ENCODE results near the gene FAM210A.

The FAM210A gene

DNA sequence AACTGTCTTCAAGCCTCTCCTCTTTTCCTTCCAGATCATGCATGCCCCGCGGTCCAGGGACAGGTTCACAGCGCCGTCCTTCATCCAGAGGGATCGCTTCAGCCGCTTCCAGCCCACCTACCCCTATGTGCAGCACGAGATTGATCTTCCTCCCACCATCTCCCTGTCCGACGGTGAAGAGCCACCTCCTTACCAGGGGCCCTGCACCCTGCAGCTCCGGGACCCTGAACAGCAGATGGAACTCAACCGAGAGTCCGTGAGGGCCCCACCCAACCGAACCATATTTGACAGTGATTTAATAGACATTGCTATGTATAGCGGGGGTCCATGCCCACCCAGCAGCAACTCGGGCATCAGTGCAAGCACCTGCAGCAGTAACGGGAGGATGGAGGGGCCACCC lies 81.3 kb downstream of the FAM210A start:
- DNase-seq (ENCODE audit: low spot score), result no peak

- no peak for DNase-seq (ENCODE audit: low spot score)
Observed at GRCh38 chr18:13643261-13643751, 83.1 kb downstream of the FAM210A start.

DNA sequence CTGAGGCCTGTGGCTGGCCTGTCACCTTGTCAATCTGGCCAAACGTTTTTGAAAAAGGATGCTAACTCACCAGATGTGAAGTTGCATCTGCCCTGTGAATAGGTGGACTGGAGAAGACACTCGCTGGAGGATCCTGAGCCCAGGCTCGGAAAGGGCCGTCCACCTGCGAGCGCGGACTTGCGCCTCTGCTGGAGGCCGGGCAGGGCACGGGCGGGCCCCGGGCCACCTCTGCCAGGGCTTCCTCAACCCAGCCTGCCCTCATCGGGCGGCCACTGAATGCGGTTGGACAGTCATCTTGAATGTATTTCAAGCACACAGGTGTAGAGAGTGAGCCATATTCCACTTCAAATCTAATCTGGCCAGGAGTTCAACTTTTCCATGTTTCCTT lies 83.9 kb downstream of the FAM210A start:
- no peak for DNase-seq (ENCODE audit: low spot score)

DNA sequence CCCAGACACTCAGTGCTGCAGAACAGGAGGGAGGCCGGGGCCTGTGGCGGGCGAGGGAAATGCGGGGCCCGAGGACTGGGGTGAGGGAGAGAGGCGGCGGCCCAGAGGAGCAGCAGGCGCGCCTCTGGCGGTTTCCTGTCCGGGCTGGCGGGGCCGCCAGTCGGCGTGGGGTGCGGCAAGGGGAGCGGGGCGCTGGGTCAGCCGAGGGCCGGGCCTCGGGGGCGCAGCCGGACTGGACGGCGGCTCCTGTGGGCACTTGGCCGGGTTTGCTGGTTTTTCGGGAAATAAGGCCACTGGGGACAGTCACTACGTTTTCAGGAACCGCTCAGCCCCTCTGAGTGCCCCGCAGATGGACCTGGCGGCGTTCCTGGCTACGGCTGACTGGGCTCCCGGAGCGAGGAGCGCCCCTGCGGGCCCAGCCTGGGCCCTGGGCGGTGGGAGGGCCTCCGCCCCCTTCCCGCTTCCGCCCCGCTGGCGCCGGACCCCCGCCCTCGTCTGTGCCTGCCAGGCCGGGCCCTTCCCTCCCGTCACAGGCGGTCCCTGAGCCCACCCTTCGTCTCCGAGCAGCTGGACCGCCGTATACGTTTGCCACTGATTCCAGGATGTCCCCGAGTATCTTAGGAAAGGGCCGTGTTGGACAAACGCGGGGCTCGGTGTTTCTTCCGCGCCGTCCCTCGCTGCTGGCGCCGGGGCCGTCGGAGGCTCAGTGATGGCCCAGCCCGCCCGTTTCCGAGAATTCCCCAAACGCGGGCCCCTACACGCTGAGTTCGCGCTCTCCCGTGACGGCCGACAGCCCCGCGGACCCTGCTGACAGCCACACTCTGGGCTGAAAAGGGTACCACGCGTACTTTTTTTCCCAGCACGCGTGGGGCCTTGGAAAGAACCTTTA lies 84.6 kb downstream of the FAM210A start:
- no peak for DNase-seq (ENCODE audit: low spot score)

GRCh38 chr18:13640266-13640860 lies 86.0 kb downstream of the FAM210A start:
- no peak for DNase-seq (ENCODE audit: low spot score)

DNA sequence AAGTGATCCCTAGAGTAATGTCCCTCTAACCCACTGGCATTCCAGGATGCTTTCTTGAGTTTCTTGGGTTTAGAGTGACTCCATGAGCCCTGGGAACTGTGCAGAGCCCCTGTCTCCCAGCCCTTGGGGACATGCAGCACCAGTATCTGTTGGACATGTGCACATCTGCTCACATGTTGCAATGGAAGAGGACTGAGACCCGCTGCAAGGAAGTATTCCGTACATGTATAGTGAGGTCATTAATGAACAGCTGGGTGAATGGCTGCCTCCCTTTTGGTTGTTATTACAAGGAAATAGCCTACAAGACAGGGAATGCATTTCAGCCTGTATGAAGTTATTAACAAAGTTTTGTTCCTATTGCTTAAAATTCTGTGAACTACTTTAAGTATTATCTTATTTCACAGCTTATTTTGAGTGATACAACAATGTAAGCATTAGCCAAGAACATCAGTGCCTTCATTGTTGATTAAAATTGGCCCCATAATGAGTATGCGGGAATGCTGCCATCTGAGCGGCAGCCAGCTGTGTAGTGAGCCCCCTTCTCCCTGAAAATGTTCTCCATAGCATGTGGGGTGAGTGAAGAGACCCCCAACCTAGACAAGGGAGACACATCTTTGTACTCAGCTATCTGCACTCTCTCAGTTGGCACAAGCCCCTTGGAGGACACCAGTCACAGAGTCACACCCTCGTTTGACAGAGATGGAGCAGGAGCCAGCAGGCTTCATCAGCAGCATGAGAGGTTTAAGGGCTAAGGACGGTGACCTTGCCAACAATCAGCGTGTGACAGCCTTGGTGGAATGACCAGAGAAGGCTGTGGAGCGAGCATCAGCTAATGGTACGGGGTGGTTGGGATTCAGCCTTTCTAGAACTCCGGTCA lies 87.4 kb downstream of the FAM210A start:
- DNase-seq (ENCODE audit: low spot score), result no peak

DNA sequence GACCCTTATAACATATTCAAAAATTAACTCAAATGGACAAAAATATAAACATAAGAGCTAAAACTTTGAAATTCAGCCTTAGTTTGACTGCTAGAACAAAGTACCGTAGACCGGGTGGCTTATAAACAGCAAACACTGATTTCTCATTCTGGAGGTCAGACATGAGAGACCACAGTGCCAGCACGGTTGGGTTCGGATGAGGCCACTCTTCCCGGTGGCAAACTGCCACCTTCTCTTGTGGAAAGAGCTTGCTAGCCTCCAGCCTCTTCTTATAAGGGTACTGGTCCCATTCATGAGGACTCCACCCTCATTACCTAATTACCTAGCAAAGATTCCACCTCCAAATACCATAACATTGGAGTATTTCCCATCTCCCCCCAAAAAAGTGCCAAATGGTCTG lies 91.3 kb downstream of the FAM210A start:
- no peak for DNase-seq (ENCODE audit: low spot score)

- DNase-seq (ENCODE audit: low spot score), result no peak
Observed at GRCh38 chr18:13633700-13634099, 92.7 kb downstream of the FAM210A start.

DNA sequence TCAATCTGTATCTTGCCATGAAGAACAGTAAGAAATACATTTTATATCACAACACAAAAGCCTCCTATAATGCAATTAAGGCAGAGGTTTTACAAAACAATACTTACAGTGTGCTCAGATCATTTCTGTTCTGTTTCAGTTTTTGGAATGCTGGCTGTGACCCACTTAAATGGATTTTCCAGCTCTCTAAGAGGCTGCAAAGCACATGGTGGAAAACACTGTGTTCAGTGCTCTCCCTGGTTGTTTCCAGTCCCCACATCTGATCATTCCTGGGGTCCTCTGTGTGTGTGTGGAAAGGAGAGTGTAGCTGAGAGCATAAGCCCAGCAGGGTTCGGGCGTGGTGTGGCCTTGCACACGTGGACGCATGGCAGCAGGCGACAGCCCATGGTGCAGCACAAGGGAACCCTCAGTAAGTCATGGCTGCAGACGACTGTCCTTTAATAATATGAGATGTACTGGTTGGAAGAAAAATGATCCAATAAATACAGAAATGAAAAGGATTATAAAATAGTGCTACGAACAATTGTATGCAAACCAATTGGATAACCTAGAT lies 95.6 kb downstream of the FAM210A start:
- no peak for DNase-seq (ENCODE audit: low spot score)

- peak; percentile 83 for DNase-seq (ENCODE audit: low spot score)
Observed at GRCh38 chr18:13629841-13630715, 96.3 kb downstream of the FAM210A start.

DNA sequence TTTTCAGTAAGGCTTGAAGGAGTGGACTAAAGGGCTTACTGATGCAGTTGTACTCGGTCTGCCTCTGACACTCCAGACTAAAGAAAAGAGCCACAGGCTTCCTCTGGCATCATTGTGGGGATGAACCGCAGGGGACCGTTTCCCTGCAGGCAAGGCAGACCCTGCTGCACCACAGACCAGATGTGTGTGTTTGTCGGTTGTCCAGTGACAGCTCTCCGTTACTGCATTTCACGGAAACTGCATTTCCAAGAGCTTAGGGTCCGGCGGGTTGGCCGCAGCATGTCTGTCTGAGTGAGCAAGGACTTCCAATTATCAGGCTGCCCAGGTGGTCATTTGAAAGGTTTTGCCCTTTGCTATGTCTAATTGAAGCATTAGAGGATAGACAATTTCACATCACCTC lies 98.1 kb downstream of the FAM210A start:
- DNase-seq (ENCODE audit: low spot score), result no peak

GRCh38 chr18:13627639-13628038 lies 98.7 kb downstream of the FAM210A start:
- DNase-seq (ENCODE audit: low spot score), result no peak

GRCh38 chr18:13626544-13626908 lies 99.8 kb downstream of the FAM210A start:
- DNase-seq (ENCODE audit: low spot score), result no peak

GRCh38 chr18:13625843-13626543 lies 100.4 kb downstream of the FAM210A start:
- no peak for DNase-seq (ENCODE audit: low spot score)

- no peak for DNase-seq (ENCODE audit: low spot score)
Observed at GRCh38 chr18:13625355-13625754, 101.0 kb downstream of the FAM210A start.

- DNase-seq (ENCODE audit: low spot score), result no peak
Observed at GRCh38 chr18:13624563-13625237, 101.7 kb downstream of the FAM210A start.

GRCh38 chr18:13623871-13624270 lies 102.5 kb downstream of the FAM210A start:
- no peak for DNase-seq (ENCODE audit: low spot score)

DNA sequence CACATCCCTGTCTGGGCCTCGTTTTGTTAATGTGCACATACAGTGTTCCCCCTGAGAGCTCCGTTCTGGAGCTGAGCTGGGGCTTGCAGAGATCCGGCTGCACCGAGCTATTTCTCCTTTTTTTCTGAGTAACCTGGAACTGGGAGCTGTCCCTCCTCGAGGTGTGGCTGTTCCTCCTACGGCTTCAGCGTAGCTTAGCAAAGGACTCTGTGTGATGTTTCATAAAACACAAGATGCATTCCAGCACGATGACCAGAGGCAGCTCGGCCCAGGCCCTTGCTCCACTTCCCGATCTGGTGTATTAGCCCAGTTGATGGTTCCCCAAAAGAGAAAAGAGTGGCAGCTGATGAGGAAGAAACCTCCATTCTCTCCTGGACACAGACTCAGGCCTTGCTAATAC lies 103.0 kb downstream of the FAM210A start:
- no peak for DNase-seq (ENCODE audit: low spot score)

DNA sequence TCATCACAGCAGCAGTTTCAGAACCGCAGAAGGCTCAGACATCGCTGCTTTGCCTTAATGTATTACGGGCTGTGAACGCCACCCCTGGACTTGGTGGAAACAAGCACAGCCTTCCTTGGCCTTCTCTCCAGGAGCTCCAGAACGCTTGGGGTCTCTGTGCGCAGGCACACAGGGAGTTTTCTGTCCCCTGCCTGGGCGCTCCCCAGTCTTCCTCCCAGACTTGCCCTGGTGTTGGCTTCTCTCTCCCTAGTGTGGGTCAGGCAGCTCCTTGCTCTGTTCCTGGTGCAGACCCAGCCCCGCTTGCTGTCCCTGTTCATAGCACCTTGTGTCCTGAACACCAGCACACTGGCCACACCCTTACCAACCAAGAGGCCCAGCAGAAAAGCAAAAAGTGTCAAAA lies 103.6 kb downstream of the FAM210A start:
- no peak for DNase-seq (ENCODE audit: low spot score)

Data from AG08396 (cell line).